AG09319 (cell line): Measurements from ENCODE around the gene CDH12.

Experiments used
- DNase-seq: peaks from one replicate; pipeline ENCODE4 v3.0.0-alpha.2; 2010; ENCODE audit warnings: low read depth; ENCODE audit errors: extremely low read depth
- TF ChIP-seq, protein P1 (sequence below): IDR thresholded peaks from 2 replicates; pipeline ENCODE4 v1.5.1; 2011; ENCODE audit warnings: low read depth, mild to moderate bottlenecking, inconsistent platforms, low read length, moderate library complexity

Gene CDH12

GRCh38 chr5:21910731-21911130 lies 942.4 kb downstream of the CDH12 start:
- TF ChIP-seq, protein P1, sequence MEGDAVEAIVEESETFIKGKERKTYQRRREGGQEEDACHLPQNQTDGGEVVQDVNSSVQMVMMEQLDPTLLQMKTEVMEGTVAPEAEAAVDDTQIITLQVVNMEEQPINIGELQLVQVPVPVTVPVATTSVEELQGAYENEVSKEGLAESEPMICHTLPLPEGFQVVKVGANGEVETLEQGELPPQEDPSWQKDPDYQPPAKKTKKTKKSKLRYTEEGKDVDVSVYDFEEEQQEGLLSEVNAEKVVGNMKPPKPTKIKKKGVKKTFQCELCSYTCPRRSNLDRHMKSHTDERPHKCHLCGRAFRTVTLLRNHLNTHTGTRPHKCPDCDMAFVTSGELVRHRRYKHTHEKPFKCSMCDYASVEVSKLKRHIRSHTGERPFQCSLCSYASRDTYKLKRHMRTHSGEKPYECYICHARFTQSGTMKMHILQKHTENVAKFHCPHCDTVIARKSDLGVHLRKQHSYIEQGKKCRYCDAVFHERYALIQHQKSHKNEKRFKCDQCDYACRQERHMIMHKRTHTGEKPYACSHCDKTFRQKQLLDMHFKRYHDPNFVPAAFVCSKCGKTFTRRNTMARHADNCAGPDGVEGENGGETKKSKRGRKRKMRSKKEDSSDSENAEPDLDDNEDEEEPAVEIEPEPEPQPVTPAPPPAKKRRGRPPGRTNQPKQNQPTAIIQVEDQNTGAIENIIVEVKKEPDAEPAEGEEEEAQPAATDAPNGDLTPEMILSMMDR, result no peak
- DNase-seq, result no peak

GRCh38 chr5:21895766-21896350 lies 957.3 kb downstream of the CDH12 start:
- TF ChIP-seq, protein P1, result no peak
- DNase-seq, result no peak

DNA sequence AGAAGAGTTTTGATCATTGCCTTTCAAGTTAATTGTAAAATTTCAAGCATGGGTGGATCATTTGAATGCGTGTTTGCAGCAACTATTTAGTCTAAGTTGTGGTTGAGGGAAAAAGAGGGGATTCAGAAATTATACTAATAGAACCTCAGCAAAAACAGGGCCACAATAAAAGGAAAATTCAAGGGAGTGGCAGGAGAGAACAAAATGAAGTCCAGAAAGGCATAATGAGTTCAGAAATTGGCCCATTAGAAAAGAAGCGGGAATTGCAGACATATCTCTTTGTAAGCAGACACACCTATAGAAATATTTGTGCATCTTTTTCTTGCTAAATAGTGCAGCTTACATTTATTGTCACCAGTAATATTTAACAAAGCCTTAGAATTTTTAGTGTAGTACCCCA lies 960.0 kb downstream of the CDH12 start:
- TF ChIP-seq, protein P1, result no peak
- DNase-seq, result no peak

DNA sequence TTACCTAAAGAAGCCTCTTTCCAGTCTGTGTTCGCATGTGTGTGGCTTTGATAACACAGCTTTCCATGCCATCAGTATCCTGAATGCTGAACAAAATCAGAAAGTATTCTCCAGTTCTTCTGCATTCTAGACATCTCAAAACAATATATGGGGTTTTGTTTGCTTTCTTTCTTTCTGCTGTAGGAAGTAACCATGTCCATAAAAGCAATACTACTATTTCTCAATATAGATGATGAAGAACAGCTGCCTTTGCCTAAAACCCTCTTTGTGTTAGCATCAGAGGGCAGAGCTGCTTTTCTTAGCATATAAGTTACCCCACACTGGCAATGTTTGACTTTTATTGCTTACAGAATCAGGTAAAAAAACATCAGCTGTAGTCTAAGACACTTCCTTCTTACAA lies 963.6 kb downstream of the CDH12 start:
- TF ChIP-seq, protein P1, result no peak
- no peak for DNase-seq

DNA sequence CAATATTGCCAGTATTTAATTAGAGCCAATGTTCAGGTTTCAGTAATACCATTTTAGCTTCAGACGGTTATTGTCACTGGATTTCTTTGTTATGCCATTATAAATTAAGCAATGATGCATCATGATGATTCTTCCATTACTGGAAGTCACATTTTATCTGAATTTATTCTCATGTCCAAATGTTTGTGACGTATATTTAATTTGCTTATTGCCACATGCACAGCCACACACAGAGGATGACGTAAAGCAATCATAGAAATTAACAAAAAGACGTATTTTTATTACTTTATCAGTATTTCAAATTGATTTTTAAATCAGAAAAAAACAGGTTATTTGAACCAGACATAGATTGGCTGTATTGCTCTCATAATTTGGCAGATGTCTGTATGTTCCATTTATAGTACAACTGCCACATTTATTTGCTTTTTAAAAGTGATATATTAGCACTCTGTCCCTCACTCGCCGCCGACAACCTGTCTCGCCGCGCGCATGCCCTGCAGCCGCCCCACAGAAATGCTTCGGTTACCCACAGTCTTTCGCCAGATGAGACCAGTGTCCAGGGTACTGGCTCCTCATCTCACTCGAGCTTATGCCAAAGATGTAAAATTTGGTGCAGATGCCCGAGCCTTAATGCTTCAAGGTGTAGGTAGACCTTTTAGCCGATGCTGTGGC lies 970.9 kb downstream of the CDH12 start:
- DNase-seq, result no peak
- TF ChIP-seq, protein P1, result no peak

GRCh38 chr5:21880164-21880563 lies 973.0 kb downstream of the CDH12 start:
- DNase-seq, result no peak
- TF ChIP-seq, protein P1, result no peak

GRCh38 chr5:21862986-21863385 lies 990.2 kb downstream of the CDH12 start:
- TF ChIP-seq, protein P1, result no peak
- no peak for DNase-seq
